ENCODE measurements around the gene CLRN1.

Gene CLRN1

DNA sequence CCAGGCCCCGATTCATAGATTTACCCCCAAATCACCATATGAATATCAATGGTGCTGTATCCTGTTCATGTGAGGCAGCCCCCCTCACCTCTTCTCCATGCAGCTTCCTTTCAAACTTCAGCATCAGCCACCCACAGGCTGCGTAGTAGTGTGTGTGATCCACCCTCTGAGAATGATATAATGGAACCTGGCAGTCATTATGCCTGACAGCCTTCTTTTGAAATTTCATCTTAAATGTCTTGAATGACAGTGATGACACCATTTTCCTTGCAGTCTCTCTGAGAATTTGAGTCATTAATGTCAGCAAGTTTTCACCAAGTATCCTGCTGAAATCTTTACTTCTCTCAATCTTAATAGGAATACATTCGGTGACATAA is 3.5 kb upstream of the CLRN1 start:
- DNase-seq (ENCODE audit: low read depth), result no peak

DNA sequence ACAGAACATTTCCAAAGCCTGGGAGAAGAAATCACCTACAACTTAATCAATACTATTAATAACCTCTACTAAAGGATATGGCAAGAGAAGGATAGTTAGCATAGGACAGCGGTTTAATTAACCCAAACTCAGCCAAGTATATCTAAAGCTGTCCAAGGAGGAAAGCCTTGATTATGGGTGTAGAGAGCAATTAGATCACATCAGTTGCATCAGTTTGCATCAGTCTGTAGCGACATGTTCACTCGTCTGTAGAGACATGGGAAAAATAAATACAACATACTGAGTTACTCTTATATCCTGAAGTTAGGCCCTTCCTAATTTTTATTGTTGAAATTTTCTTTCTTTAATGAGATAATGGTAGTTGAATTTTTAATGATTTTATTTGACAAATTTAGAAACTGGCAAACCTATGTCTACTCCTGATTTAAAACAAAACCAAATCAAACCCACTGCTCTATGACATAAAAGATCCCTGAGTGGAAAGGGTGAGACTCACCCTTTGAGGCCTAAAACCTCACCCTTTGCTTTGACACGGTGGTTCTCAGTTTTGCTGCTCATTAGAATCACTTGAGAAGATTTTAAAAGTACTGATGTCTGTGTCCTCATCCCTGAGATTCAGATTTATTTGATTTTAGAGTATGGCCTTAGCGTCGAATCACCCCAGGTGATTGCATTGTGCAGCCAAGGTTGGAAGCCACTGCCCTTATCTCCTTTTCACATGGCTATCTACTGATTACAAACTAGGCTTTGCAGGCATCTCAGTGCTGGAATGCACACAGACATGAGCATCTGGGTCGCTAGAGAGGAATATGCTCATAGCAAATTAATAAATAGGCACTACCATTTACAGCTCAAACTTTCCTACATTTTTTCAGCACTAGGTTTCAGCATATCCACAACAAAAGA is 2.8 kb upstream of the CLRN1 start:
- no peak for DNase-seq (ENCODE audit: low read depth)

DNA sequence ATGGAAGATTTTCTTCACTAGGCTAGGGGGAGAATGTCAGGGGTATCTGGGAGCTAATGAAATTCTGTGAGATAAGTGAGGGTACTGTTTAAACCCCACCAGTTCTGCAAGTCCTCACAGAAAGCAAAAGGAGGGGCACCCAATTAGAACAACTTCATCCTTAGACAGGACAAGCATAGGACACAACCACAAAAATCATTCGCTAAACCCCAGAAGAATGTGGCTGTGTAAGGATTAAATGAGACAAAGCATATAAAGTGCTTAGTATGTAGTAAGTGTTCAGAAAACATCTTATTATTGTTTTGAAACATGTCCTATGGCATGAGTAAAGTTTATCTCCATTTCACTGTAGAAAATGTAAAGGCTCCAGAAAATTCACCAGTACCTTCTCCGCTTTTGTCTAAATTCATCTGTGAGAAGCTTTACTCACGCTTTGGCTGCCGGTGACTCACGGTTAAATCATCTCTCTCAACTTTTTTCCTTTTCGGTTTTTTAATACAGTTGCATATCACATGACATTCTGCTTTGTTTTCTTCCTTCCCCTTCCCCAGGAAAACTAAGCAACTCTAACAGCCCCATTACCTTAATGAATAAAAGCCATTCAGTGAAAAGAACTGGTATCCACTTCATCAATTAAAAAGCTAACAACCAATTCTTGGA is 1.7 kb downstream of the CLRN1 start:
- no peak for DNase-seq (ENCODE audit: low read depth)

DNA sequence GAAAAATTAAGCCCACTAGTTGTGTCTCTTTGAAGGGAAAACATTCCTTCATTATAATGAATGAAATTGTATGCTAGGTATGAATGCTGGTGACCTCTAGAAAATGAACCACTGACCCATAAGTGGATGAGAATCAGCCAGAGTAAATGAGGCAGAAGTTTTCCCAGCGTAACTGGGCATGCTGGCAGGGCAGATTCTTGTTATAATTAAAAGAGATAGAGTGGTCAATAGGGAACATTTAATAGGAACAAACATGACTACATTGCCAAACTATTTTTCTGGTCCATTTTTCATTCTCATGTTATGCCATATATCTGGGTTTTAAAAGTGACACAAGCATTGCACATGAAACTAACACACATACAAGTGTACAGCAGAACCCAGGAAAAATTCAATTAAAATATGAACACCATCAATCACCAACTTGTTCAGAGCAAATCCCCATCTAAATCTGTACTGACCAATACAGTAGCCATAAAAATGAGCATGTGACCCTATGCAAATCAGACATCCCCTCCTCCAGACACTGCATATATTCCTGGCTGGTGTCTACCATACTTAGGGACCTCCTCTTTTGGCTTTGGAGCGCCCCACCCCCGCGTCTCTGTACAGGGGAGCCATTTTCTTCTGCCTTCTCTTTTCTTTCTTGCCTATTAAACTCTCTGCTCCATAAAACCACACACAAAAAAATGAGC is 4.0 kb downstream of the CLRN1 start:
- no peak for DNase-seq (ENCODE audit: low read depth)

DNA sequence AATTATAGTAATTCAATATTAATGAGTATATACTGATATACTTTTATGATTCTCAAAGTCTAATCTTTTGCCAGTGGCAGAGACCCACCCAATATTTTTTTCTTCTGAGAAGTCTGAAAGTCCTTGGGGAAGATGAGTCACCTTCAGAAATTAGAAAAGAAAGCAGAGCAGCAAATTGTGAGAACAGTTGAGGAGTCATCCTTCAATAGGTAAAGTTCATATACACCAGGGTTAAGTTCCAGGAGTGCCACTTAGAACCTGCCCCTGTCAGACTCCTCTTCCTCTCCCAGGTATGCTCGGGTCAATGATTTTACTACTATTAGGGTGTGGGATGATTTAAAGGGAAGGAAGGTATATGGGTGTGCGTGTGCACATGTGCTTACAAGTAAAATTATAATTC is 7.1 kb downstream of the CLRN1 start:
- no peak for DNase-seq (ENCODE audit: low read depth)

DNA sequence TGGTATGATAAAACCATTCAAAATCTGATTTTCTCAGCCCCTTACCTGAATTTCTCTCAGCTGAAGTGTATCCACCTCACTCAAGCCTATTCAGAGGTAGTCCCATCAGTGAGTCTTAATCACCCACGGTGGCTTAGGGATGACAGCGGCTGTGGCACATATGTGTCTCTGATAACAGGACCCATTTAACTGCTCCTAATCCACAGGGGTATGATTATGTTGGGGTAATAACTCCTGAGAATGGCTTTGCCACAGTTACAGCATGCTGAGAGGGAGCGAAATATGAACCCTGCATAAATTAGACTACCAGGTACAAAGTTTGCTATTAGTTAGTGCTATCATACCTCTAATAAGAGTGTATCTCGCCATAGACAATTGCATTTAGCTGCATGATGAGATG is 10.6 kb downstream of the CLRN1 start:
- DNase-seq (ENCODE audit: low read depth), result no peak

DNA sequence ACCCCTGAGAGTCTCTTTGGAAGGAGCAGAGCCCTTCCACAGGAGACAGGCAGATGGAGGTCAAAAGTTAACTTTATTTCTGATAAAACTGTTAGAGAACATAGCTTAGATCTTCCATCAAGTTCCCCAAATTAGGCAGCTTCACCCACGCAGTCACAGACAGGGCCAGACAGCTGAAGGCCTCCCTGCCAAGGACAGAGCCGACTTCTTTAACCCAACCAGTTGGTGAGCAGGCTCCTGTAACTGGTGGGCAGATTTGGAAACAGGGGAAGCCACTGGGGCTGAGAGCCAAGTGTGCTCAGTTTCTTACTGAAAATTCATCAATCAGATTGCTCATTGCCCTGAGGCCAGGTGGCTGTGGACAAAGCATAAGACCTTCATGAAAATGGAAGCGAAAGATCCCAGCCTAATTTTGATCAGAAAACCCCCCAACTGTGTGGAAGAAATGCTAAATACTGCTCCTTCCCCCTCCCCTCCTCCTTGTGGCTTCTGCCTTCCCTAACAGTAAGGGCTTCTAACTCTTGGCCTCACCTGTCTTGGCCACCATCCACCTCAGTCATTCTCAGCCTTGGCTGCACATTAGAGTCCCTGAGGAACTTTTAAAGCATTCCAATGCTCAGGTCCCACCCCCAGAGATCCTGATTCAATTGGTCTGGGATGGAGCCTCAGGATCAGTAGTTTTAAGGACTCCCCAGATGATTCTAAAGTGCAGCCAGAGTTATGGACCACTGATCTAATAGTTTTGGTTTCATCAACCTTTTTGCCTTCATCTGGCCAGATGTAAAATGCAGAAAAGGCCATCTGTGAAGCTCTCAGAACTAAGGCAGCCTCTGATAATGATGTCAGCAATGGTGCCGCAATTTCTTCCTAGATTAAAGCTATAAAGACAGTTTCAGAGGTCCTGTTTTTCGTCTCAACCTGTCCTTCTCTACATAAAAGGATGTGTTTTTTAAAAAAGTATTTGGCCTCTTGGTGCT is 11.5 kb downstream of the CLRN1 start:
- DNase-seq (ENCODE audit: low read depth), result no peak

DNA sequence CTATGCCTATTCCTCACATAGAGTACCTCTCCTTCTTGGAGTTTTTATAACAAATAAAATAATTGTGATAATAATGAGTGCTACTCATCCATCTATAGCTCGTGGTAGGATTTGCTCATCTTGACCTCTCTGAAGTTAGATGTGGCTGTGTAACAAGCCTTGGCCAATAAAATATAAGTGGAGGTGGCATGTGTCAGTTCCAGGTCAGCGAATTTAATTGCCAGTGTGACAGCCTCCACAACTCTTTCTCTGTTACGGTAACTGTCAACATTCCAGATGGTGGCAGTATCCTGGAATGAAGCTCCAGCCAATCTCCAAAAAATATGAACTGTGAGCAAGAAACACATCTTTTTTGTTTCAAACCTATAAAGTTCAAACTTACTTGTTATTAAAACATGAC is 13.8 kb downstream of the CLRN1 start:
- no peak for DNase-seq (ENCODE audit: low read depth)

DNA sequence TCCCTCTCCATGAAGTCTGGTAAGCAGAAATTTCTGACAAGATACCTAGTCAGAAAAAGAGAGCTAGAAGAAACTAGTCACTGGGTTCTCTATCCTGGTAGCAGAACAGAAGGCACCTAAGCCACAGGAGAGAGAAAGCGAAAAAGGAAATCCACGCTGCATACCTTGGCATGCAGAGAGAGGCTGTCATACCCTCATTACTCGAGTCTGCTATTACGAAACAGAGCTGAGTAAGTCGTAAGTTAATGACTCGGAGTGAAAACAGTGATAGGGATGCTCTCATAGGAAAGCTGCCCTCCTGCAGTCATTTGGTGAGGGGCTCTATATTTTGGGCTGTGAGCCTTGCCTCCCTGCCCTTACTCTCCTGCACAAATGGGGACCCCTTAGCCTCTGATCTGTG is 16.2 kb downstream of the CLRN1 start:
- DNase-seq (ENCODE audit: low read depth), result no peak

DNA sequence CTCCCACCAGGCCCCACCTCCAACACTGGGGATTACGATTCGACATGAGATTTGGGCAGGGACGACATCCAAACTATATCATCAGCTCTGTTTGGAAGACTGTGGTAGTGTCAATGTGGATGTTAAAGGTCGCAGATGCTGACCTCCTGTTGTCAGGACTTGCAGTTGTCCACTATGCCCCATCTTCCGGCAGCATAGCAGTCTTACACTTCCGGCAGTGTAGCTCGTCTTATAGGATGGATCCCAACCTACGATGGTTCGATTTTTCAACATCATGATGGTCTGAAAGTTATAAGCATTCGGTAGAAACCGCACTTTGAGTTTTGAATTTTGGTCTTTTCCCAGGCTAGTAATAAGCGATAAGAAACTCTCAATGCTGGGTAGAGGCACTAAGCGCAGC is 20.6 kb downstream of the CLRN1 start:
- no peak for DNase-seq (ENCODE audit: low read depth)

DNA sequence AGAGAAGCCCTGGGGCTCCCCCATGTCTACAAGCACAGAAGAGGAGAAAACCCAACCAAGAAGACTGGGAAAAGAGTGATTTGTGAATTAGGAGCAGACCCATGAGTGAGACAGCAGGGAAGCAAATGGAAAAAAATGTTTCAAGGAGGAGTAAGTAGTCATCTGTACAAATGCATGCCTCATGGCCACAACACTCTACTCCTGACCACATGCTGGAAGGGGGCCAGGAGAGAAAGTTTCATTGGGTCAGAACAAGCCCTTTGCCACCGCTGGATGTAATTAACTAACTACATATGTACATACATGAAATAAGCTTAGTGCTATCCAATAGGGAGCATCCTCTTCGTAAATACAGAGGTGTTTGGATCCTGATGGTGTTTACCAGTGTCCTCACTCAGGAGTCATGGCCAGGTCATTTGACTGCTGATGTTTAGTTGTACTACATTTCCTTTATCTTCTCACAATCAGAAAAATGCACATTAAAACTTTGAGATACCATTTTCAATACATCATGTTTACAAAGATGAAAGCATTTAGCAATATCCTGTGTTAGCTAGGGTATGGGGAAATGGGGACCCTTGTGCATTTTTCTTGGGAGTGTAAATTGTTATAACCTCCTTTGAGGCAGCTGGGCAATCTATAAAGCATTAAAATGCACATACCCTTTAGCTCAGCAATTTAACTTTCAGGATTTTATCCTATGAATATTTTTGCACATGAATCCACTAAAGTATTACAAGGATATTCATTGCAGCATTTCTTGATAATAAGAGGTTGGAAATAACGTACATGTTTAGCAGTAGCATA is 27.1 kb downstream of the CLRN1 start:
- DNase-seq (ENCODE audit: low read depth), result no peak

DNA sequence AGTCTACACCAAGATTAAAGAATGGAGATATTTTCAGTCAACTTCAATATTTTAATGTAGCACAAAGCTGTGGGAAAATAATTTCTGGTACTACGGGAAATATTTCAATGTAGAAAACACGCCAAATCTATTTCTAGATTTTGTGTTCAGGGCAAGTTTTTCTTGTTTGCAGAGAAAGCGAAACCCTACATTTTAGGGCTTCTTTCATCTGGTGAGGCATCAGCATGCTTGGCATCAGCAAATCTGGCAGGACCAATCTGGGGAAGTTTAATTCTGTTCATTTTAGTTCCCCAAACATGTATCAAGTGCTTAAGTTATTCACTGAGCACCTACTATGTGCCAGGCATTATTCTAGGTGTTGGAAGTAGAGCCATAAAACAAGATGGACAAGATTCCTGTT is 30.3 kb downstream of the CLRN1 start:
- DNase-seq (ENCODE audit: low read depth), result no peak

DNA sequence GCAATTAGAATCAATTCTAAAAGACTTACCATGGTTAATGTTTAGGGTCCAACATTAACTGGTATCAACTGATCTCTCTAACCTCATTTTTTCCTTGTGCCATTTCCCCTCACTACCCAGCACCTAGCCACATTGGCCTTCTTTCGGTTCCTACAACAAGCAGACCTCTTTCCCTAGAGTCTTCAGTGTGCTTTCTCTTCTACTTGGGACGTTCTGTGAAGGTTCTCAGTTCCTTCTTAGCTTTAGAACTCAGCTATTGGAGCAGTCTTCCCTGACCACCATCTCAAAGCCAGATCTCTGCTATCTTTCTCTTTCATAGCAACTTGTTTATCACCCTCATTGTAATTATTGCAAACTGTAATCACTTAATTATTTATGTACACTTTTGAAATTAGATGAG is 35.8 kb downstream of the CLRN1 start:
- DNase-seq (ENCODE audit: low read depth), result no peak

DNA sequence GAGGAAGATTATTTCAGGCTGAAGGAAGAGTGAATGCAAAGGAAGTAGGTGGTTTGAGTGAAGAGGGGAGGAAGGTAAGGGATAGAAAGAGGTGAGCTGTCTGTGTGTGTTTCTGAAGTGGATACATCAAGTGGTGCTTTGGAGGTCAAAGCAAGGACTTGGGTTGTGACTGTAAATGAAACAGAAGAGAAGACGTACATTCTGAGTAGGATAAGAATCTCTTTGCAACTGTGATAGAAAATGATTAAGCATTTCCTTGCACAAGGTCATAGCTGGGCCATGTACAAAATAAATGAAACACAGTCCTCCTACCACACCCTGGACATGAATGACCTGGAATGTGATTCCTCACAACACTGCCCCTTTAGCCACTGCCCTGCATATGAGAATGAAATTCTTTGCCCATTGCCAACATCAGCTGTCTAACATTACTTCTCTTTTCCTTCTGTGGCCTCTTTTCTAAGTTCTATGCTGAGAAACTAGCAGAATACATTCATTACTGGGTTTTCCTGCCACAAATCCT is 39.0 kb downstream of the CLRN1 start:
- no peak for DNase-seq (ENCODE audit: low read depth)

DNA sequence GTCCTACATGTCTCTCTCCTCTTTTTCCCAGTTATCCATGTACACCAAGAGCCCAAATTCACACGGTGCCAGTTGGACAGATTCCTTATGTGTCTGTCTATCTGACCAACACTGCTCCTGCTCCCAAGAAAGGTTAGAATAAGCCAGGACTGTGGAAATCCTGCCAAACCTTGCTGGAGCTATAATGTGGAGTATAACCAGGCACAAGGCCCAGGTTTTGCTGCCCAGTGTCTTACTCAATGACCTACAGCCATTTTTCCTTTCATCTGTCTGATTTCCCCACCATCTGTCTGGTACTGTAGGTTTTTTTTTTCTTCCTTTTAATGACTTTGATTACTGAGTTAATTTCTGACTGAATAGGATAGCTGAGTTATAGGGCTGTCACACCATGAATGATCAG is 40.8 kb downstream of the CLRN1 start:
- DNase-seq (ENCODE audit: low read depth), result no peak

DNA sequence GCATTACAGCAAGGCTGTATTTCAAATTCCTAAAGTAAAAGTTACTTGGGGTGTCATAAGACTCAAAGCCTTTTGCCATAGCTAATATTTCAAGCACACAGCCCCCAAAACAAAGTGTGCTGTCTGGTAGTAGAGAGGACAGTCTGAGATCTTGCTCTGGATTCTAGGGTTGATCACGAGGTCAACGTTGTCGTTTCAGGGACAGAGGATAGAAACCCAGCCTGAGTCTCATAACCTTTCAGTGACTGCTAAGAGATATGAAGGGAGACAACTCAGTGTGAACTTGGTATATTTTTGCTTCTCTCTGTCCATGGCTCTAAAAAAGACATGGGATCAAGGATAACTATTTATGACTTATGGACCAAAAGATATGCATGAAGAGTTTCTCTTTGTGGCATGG is 41.7 kb downstream of the CLRN1 start:
- no peak for DNase-seq (ENCODE audit: low read depth)

DNA sequence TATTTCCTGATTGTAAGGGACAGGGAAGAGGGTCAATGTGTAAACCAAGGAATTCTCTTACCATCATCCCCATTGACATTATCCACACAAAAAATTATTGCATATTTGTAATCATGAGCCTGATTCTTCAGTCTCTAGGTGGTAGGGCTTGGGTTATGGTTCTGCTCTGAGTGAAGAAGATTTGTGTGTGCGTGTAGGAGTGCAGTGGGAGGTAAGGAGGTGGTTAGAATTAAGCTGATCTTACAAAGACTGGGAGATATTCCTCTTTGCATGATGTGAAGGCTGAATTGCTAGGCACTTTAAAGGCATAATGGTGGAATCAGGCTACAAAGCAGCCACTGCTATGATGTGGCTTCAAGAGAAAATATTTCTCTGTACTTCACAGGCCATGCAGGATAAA is 44.3 kb downstream of the CLRN1 start:
- DNase-seq (ENCODE audit: low read depth), result no peak

DNA sequence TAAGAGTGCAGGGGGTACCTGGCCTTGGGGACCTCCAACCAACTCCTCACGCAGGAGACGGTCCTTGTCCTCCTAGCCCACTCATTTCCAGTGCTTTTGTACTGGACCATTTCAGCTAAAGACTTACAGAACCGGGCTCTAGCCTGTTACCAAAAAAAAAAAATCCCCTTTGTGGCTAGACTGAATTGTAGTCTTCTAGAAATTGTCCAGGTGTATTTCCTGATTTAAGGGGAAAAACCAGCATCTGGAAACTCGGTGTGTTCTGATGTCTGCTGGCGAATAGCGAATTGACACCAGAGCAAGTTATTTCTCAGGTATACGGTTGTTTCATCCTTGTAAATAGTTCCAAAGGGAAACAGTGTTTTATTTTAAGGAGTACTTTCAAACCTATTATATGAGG is 46.2 kb downstream of the CLRN1 start:
- DNase-seq (ENCODE audit: low read depth), result no peak

DNA sequence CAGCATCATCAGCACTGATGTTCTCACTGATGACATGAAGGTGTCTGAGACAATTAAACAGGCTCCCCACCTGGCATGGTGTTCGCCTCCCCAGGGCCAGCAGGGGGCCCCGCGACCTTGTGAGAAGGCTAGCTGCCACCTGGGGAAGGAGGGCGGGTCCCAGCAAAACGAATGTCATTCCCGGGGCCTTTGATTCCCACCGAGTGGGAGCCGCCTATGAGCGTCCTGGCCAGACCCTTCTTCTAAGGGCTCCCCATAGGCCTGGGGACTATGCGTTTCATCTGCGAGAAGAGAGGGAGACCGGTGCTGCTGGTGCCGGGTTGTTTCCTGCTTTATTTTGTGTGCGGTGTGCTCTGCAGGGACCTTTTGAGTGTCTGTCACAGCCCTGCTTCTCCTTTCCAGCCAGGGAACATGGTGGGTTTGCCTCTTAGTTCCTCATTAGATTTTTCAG is 46.8 kb downstream of the CLRN1 start:
- peak; percentile 35 for DNase-seq (ENCODE audit: low read depth)

DNA sequence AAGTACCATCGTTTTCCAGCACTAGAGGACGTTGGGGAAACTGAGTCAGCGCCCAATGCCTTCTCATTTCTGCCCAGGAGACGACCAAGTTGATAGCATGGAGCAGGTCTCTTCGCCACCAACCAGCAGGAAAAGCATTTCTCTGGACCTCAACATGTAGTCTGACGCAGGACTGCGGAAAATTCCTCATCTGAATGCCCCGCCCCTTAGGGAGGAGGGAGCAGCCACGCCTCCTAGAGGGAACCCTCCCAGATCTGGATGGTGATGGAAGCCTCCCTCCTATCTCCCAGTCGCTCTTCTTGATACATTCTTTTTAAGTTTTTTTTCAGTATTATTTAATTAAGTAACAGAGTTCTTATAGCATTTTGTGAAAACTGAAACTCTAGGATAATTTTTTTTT is 49.9 kb downstream of the CLRN1 start:
- DNase-seq (ENCODE audit: low read depth), result no peak

DNA sequence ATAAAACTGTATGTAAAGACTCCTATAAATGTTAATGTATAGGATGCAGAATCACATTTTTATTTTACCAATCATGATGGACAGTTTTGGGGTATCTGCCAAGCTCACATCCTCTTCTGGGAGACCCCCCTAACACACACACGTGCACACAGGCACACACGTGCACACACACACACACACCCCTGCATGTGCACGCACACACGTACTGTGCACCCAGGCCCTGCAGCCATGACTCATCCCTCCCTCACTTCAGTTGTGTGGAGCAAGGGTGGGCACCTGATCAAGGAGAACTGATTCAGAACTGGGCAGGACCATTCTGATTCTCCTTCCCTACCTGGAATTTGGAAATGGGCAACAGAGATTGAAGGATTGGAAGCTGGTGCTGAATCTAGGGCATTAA is 51.3 kb downstream of the CLRN1 start:
- no peak for DNase-seq (ENCODE audit: low read depth)
